NCI-H460 (cell line): ENCODE results near the gene GGA3. TPM values are rescaled to one million over a fixed set of nuclear protein-coding genes. Genes with fewer than 3 reads are reported as not detected.
"Not testable (repeated sequence)": the region's sequence is repeated elsewhere in the genome, so short reads cannot be mapped to it uniquely, and the experiment has no call there.

ENCODE experiments used
- DNase-seq: peaks from one replicate; pipeline ENCODE4 v3.0.0-alpha.2; 2016; ENCODE audit warnings: low read depth; ENCODE audit errors: extremely low read depth
- total RNA-seq: library from RNA; depleted of rRNA; stranded (reverse); fragments of >200 nt; shearing (Covaris generic); gene quantifications from 2 replicates; pipeline ENCODE4 v1.2.3, GENCODE V29; 2014; rRNA removed

Gene GGA3
- total RNA-seq, 1 experiment from 2014 or later, result 16.8 TPM

GRCh38 chr17:75231071-75231470, 30.3 kb downstream of the GGA3 start:
- DNase-seq, result no peak

- DNase-seq, result no peak
Observed at GRCh38 chr17:75228847-75229246, 32.6 kb downstream of the GGA3 start.

- DNase-seq, result no peak
Observed at GRCh38 chr17:75228305-75228704, 33.1 kb downstream of the GGA3 start.

GRCh38 chr17:75227729-75228128, 33.7 kb downstream of the GGA3 start:
- no peak for DNase-seq

GRCh38 chr17:75225016-75225415, 36.4 kb downstream of the GGA3 start:
- no peak for DNase-seq

GRCh38 chr17:75219815-75220214, 41.6 kb downstream of the GGA3 start:
- DNase-seq, result no peak

- no peak for DNase-seq
Observed at GRCh38 chr17:75218131-75218530, 43.3 kb downstream of the GGA3 start.

- no peak for DNase-seq
Observed at GRCh38 chr17:75209061-75209460, 52.3 kb downstream of the GGA3 start.

- no peak for DNase-seq
Observed at GRCh38 chr17:75208161-75208560, 53.2 kb downstream of the GGA3 start.

GRCh38 chr17:75207760-75208159, 53.6 kb downstream of the GGA3 start:
- no peak for DNase-seq

- DNase-seq, result not testable (repeated sequence)
Observed at GRCh38 chr17:75207050-75207407, 54.4 kb downstream of the GGA3 start.

- DNase-seq, result no peak
Observed at GRCh38 chr17:75205793-75206163, 55.6 kb downstream of the GGA3 start.

GRCh38 chr17:75205037-75205792, 56.2 kb downstream of the GGA3 start, which contains the start of gene NUP85:
NUP85 (plus strand) TSS chr17:75205679; CDS start chr17:75205762, 83 bp downstream.
- peak; percentile 93 for DNase-seq

- DNase-seq, result no peak
Observed at GRCh38 chr17:75199886-75200618, 61.4 kb downstream of the GGA3 start.

- no peak for DNase-seq
Observed at GRCh38 chr17:75194879-75195278, 66.5 kb downstream of the GGA3 start.

GRCh38 chr17:75191584-75191983, 69.8 kb downstream of the GGA3 start:
- no peak for DNase-seq

- no peak for DNase-seq
Observed at GRCh38 chr17:75188614-75189013, 72.8 kb downstream of the GGA3 start.

Other genes with a start within 250 kb of the GGA3 start
- gene MRPL58, start 248.9 kb downstream of the GGA3 start, total RNA-seq, result 87.5 and 91.5 TPM in 2 replicates
- gene ATP5PD, start 214.6 kb downstream of the GGA3 start, total RNA-seq, result 272 and 301 TPM in 2 replicates
- 22.9 and 28.0 TPM in 2 replicates for gene KCTD2, start 214.4 kb downstream of the GGA3 start, total RNA-seq
- gene SLC16A5, start 173.7 kb downstream of the GGA3 start, total RNA-seq, result 19.8 and 20.0 TPM in 2 replicates
- 9.1 and 14.3 TPM in 2 replicates for gene ARMC7, start 151.6 kb downstream of the GGA3 start, total RNA-seq
- gene NT5C, start 129.9 kb downstream of the GGA3 start, total RNA-seq, result 107 and 114 TPM in 2 replicates
- 454 and 510 TPM in 2 replicates for gene JPT1, start 107.1 kb downstream of the GGA3 start, total RNA-seq
- gene SUMO2, start 78.6 kb downstream of the GGA3 start, total RNA-seq, result 136 and 142 TPM in 2 replicates
- 46.6 and 51.0 TPM in 2 replicates for gene NUP85, start 55.9 kb downstream of the GGA3 start, total RNA-seq
- 82.2 and 89.4 TPM in 2 replicates for gene MRPS7, start 273 bp upstream of the GGA3 start, total RNA-seq
- gene MIF4GD, start 9.6 kb upstream of the GGA3 start, total RNA-seq, result 33.9 and 37.9 TPM in 2 replicates
- gene SLC25A19, start 27.8 kb upstream of the GGA3 start, total RNA-seq, result 18.5 and 20.0 TPM in 2 replicates
- 92.0 and 95.9 TPM in 2 replicates for gene GRB2, start 144.1 kb upstream of the GGA3 start, total RNA-seq
- gene TMEM94, start 195.0 kb upstream of the GGA3 start, total RNA-seq, result 39.8 and 49.8 TPM in 2 replicates